IPS-15b (cell line): ENCODE data around the gene ZSCAN30.

Experiments
- H3K27me3 ChIP-seq: one replicate; pipeline ENCODE4 v1.6.1; 2013; ENCODE audit warnings: low read length; ENCODE audit not compliant: control insufficient read depth, insufficient read depth
- H3K36me3 ChIP-seq: one replicate; pipeline ENCODE4 v1.6.1; 2013; ENCODE audit warnings: low read length; ENCODE audit not compliant: control insufficient read depth, insufficient read depth
- H3K4me1 ChIP-seq: one replicate; pipeline ENCODE4 v1.6.1; 2013; ENCODE audit warnings: mild to moderate bottlenecking, low read length; ENCODE audit not compliant: control insufficient read depth, insufficient read depth
- H3K4me3 ChIP-seq: one replicate; pipeline ENCODE4 v1.5.1; 2013; ENCODE audit warnings: low read depth, low read length
- H3K9ac ChIP-seq: one replicate; pipeline ENCODE4 v1.6.1; 2013; ENCODE audit warnings: low read depth, mild to moderate bottlenecking, low read length
- H3K9me3 ChIP-seq: one replicate; pipeline ENCODE4 v1.6.1; 2013; ENCODE audit warnings: mild to moderate bottlenecking, low read length; ENCODE audit not compliant: control insufficient read depth, insufficient read depth

Gene ZSCAN30

GRCh38 chr18:35290094-35290735 is at the start of gene ZSCAN30:
ZSCAN30 (minus strand) TSS chr18:35290229; CDS start chr18:35264352, 25,877 bp downstream.
- Histone ChIP-seq H3K36me3 (no peaks in the 10 kb centered on the region), H3K4me3 (peak within 1 kb of the TSS; percentile 99), H3K9ac (peak within 1 kb of the TSS; percentile 98), H3K9me3 (no peaks in the 10 kb centered on the region), H3K4me1 (no peaks in the 10 kb centered on the region), H3K27me3 (no peaks in the 10 kb centered on the region)

- H3K36me3 ChIP-seq, result peaks cover 30% of the 10 kb centered on the region
- H3K4me1 ChIP-seq, result no peaks in the 10 kb centered on the region
- H3K4me3 ChIP-seq, result no peak overlapping the region
- H3K9ac ChIP-seq, result no peak overlapping the region
- H3K27me3 ChIP-seq, result no peaks in the 10 kb centered on the region
- H3K9me3 ChIP-seq, result no peaks in the 10 kb centered on the region
Measured at GRCh38 chr18:35337286-35337685, 47.3 kb upstream of the ZSCAN30 start.

GRCh38 chr18:35335866-35336265 is 45.8 kb upstream of the ZSCAN30 start:
- H3K36me3 ChIP-seq, result peaks cover 30% of the 10 kb centered on the region
- H3K9me3 ChIP-seq, result no peaks in the 10 kb centered on the region
- no peak overlapping the region for H3K9ac ChIP-seq
- no peaks in the 10 kb centered on the region for H3K27me3 ChIP-seq
- no peaks in the 10 kb centered on the region for H3K4me1 ChIP-seq
- no peak overlapping the region for H3K4me3 ChIP-seq

GRCh38 chr18:35334821-35335220 is 44.8 kb upstream of the ZSCAN30 start:
- H3K9me3 ChIP-seq, result no peaks in the 10 kb centered on the region
- peaks cover 23% of the 10 kb centered on the region for H3K36me3 ChIP-seq
- H3K27me3 ChIP-seq, result no peaks in the 10 kb centered on the region
- no peak overlapping the region for H3K9ac ChIP-seq
- no peak overlapping the region for H3K4me3 ChIP-seq
- H3K4me1 ChIP-seq, result no peaks in the 10 kb centered on the region

GRCh38 chr18:35334212-35334611 is 44.2 kb upstream of the ZSCAN30 start:
- no peaks in the 10 kb centered on the region for H3K9me3 ChIP-seq
- H3K4me1 ChIP-seq, result no peaks in the 10 kb centered on the region
- H3K4me3 ChIP-seq, result no peak overlapping the region
- H3K27me3 ChIP-seq, result no peaks in the 10 kb centered on the region
- H3K36me3 ChIP-seq, result peaks cover 17% of the 10 kb centered on the region
- no peak overlapping the region for H3K9ac ChIP-seq

GRCh38 chr18:35331367-35332087 is 41.5 kb upstream of the ZSCAN30 start:
- no peaks in the 10 kb centered on the region for H3K9me3 ChIP-seq
- H3K4me1 ChIP-seq, result no peaks in the 10 kb centered on the region
- no peak overlapping the region for H3K4me3 ChIP-seq
- no peaks in the 10 kb centered on the region for H3K27me3 ChIP-seq
- no peak overlapping the region for H3K9ac ChIP-seq
- H3K36me3 ChIP-seq, result peaks cover 3% of the 10 kb centered on the region

GRCh38 chr18:35328868-35329267 is 38.8 kb upstream of the ZSCAN30 start:
- H3K36me3 ChIP-seq, result no peaks in the 10 kb centered on the region
- no peaks in the 10 kb centered on the region for H3K27me3 ChIP-seq
- no peak overlapping the region for H3K9ac ChIP-seq
- H3K9me3 ChIP-seq, result no peaks in the 10 kb centered on the region
- peaks cover 5% of the 10 kb centered on the region for H3K4me1 ChIP-seq
- no peak overlapping the region for H3K4me3 ChIP-seq

- H3K27me3 ChIP-seq, result no peaks in the 10 kb centered on the region
- H3K9ac ChIP-seq, result no peak overlapping the region
- no peaks in the 10 kb centered on the region for H3K36me3 ChIP-seq
- no peak overlapping the region for H3K4me3 ChIP-seq
- H3K4me1 ChIP-seq, result peaks cover 5% of the 10 kb centered on the region
- no peaks in the 10 kb centered on the region for H3K9me3 ChIP-seq
Measured at GRCh38 chr18:35326695-35327387, 36.8 kb upstream of the ZSCAN30 start.

GRCh38 chr18:35324926-35325655 is 35.1 kb upstream of the ZSCAN30 start:
- no peaks in the 10 kb centered on the region for H3K9me3 ChIP-seq
- no peaks in the 10 kb centered on the region for H3K36me3 ChIP-seq
- no peak overlapping the region for H3K4me3 ChIP-seq
- no peaks in the 10 kb centered on the region for H3K27me3 ChIP-seq
- H3K9ac ChIP-seq, result no peak overlapping the region
- peaks cover 5% of the 10 kb centered on the region for H3K4me1 ChIP-seq

GRCh38 chr18:35322486-35323458 is 32.7 kb upstream of the ZSCAN30 start:
- Histone ChIP-seq H3K4me3 (no peak overlapping the region), H3K36me3 (no peaks in the 10 kb centered on the region), H3K9me3 (no peaks in the 10 kb centered on the region), H3K9ac (no peak overlapping the region), H3K27me3 (no peaks in the 10 kb centered on the region), H3K4me1 (peaks cover 5% of the 10 kb centered on the region)

- Histone ChIP-seq H3K9ac (no peak overlapping the region), H3K4me3 (no peak overlapping the region), H3K27me3 (no peaks in the 10 kb centered on the region), H3K4me1 (no peaks in the 10 kb centered on the region), H3K9me3 (peaks cover 11% of the 10 kb centered on the region), H3K36me3 (peaks cover 5% of the 10 kb centered on the region)
Measured at GRCh38 chr18:35311496-35311895, 21.5 kb upstream of the ZSCAN30 start.
